ENCODE measurements around the gene GH1. TPM values are rescaled to one million over a fixed set of nuclear protein-coding genes. Genes with fewer than 3 reads are reported as not detected.

The GH1 gene
- total and polyA plus RNA-seq, 2 of the 13 experiments (the other 11 are each of a cell fraction or from before 2014, with no cell fraction given) = not detected

DNA sequence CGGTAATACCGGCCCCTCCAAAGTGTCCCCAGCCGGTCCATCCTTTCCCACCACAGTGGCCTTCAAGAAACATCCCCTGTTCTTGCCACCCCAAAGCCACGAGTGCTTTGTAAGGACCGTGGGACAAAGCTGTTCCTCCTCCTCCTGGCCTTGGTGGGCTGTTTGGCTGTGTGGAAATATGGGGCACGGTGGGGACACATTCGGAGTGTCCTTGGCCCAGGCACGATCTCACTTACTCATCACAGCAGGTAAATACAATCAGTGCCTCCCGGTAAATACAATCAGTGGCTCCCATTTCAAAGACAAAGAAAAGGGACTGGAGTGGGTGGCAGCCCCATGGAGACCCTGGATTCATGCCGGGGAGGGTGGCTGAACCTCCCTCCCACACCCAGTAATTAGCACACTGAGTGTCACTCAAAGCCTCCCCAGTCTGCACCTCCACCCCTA lies 43.7 kb upstream of the GH1 start (continued):
- TF ChIP-seq IRF2 (CRISPR knock-in tag; IDR thresholded peaks at IDR 0.05) (0 out of 2 replicates have a peak, but pooled peaks have one; percentile 55), RAD21 (CRISPR knock-in tag; IDR thresholded peaks at IDR 0.05) (no peak), FOSL2 (CRISPR knock-in tag; IDR thresholded peaks at IDR 0.05) (peak; percentile 95), NPAS2 (CRISPR knock-in tag; IDR thresholded peaks at IDR 0.05; ENCODE audit: borderline replicate concordance) (no peak), AHR (CRISPR knock-in tag; IDR thresholded peaks at IDR 0.05) (peak; percentile 78; the same call in 1 of the 2 replicates), KAT8 (CRISPR knock-in tag; IDR thresholded peaks at IDR 0.05) (0 out of 2 replicates have a peak, but pooled peaks have one; percentile 17), NR2F1 (CRISPR knock-in tag; IDR thresholded peaks at IDR 0.05) (peak; percentile 31 to 41; a peak in 2 of 4 replicates), MYC (CRISPR knock-in tag; IDR thresholded peaks at IDR 0.05; ENCODE audit: borderline replicate concordance) (no peak), THAP11 (CRISPR knock-in tag; IDR thresholded peaks at IDR 0.05) (0 out of 2 replicates have a peak, but pooled peaks have one; percentile 21), GABPB1 (CRISPR knock-in tag; IDR thresholded peaks at IDR 0.05) (peak; percentile 22; the same call in 1 of the 2 replicates), ZNF33B (CRISPR knock-in tag; IDR thresholded peaks at IDR 0.05) (0 out of 2 replicates have a peak, but pooled peaks have one; percentile 34), IRF9 (CRISPR knock-in tag; IDR thresholded peaks at IDR 0.05; ENCODE audit: borderline replicate concordance) (0 out of 2 replicates have a peak, but pooled peaks have one; percentile 57), SP140L (CRISPR knock-in tag; IDR thresholded peaks at IDR 0.05; ENCODE audit: borderline replicate concordance) (no peak), NCOA2 (CRISPR knock-in tag; IDR thresholded peaks at IDR 0.05) (peak; percentile 60; the same call in 1 of the 2 replicates), JUNB (CRISPR knock-in tag; IDR thresholded peaks at IDR 0.05; ENCODE audit: borderline replicate concordance) (peak; percentile 75), ZNF607 (CRISPR knock-in tag; IDR thresholded peaks at IDR 0.05; ENCODE audit: borderline replicate concordance) (peak; percentile 27; the same call in 1 of the 2 replicates), ZNF138 (CRISPR knock-in tag; IDR thresholded peaks at IDR 0.05; ENCODE audit: low read depth) (no peak), CEBPB (IDR thresholded peaks at IDR 0.05; ENCODE audit: borderline replicate concordance, low read depth, low read length) (peak; percentile 68), HHEX (CRISPR knock-in tag; IDR thresholded peaks at IDR 0.05) (peak; percentile 73), MXD1 (CRISPR knock-in tag; IDR thresholded peaks at IDR 0.05) (no peak), BHLHE40 (IDR thresholded peaks at IDR 0.05; ENCODE audit: low read length) (peak; percentile 65; the same call in 1 of the 2 replicates), NONO (IDR thresholded peaks at IDR 0.05) (no peak), NONO (CRISPR knock-in tag; conservative IDR thresholded peaks at IDR 0.05) (peak; percentile 54; the same call in 1 of the 2 replicates)
- TF ChIP-seq, protein P1, sequence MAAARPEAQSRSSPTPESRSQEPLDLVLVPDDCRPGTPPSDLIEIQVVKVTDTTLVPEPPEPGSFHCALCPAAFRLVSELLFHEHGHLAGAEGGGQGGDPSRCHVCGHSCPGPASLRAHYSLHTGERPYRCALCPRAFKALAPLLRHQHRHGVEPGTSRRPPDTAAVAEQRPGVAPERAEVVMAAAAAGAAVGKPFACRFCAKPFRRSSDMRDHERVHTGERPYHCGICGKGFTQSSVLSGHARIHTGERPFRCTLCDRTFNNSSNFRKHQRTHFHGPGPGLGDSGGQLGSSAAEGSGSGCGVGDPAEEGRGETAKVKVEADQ (CRISPR knock-in tag; IDR thresholded peaks at IDR 0.05; ENCODE audit: borderline replicate concordance) = 0 out of 2 replicates have a peak, but pooled peaks have one; percentile 57
- TF ChIP-seq, protein P2, sequence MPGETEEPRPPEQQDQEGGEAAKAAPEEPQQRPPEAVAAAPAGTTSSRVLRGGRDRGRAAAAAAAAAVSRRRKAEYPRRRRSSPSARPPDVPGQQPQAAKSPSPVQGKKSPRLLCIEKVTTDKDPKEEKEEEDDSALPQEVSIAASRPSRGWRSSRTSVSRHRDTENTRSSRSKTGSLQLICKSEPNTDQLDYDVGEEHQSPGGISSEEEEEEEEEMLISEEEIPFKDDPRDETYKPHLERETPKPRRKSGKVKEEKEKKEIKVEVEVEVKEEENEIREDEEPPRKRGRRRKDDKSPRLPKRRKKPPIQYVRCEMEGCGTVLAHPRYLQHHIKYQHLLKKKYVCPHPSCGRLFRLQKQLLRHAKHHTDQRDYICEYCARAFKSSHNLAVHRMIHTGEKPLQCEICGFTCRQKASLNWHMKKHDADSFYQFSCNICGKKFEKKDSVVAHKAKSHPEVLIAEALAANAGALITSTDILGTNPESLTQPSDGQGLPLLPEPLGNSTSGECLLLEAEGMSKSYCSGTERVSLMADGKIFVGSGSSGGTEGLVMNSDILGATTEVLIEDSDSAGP (CRISPR knock-in tag; IDR thresholded peaks at IDR 0.05; ENCODE audit: borderline replicate concordance) = no peak
- TF ChIP-seq, protein P3, sequence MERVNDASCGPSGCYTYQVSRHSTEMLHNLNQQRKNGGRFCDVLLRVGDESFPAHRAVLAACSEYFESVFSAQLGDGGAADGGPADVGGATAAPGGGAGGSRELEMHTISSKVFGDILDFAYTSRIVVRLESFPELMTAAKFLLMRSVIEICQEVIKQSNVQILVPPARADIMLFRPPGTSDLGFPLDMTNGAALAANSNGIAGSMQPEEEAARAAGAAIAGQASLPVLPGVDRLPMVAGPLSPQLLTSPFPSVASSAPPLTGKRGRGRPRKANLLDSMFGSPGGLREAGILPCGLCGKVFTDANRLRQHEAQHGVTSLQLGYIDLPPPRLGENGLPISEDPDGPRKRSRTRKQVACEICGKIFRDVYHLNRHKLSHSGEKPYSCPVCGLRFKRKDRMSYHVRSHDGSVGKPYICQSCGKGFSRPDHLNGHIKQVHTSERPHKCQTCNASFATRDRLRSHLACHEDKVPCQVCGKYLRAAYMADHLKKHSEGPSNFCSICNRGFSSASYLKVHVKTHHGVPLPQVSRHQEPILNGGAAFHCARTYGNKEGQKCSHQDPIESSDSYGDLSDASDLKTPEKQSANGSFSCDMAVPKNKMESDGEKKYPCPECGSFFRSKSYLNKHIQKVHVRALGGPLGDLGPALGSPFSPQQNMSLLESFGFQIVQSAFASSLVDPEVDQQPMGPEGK (CRISPR knock-in tag; IDR thresholded peaks at IDR 0.05) = peak; percentile 9; the same call in 1 of the 2 replicates

Data from HepG2 (cell line).